GM23338 (cell line): ENCODE results near the gene AKT2.

Experiments
- CREB1 ChIP-seq: fragments of 250-450 bp; sonication (Bioruptor Pico); IDR thresholded peaks from 2 replicates; pipeline ENCODE4 v1.5.0; 2020; ENCODE audit warnings: low read depth, mild to moderate bottlenecking, moderate library complexity
- EZH2 ChIP-seq: fragments of 200-600 bp; sonication (generic); IDR thresholded peaks from one replicate; pipeline ENCODE4 v1.8.0; 2017; ENCODE audit warnings: antibody characterized with exemption, mild to moderate bottlenecking, low read depth; ENCODE audit not compliant: unreplicated experiment
- EZH2phosphoT487 ChIP-seq: fragments of 200-600 bp; sonication (generic); IDR thresholded peaks from one replicate; pipeline ENCODE4 v1.8.1; 2018; ENCODE audit warnings: antibody characterized with exemption; ENCODE audit not compliant: unreplicated experiment
- JUNB ChIP-seq: IDR thresholded peaks from one replicate; pipeline ENCODE4 v1.6.1; 2016; ENCODE audit warnings: antibody characterized with exemption; ENCODE audit not compliant: unreplicated experiment
- POLR2AphosphoS5 ChIP-seq: IDR thresholded peaks from 2 replicates; pipeline ENCODE4 v1.6.1; 2016; ENCODE audit warnings: antibody characterized with exemption, low read depth
- ZNF114 ChIP-seq: fragments of 250-450 bp; sonication (Bioruptor Pico); IDR thresholded peaks from 2 replicates; pipeline ENCODE4 v1.5.0; 2020; ENCODE audit warnings: mild to moderate bottlenecking, moderate library complexity
- ZNF331 ChIP-seq: fragments of 250-450 bp; sonication (Bioruptor Pico); IDR thresholded peaks from 2 replicates; pipeline ENCODE4 v1.5.0; 2020; ENCODE audit warnings: low read depth, mild to moderate bottlenecking, moderate library complexity
- TF ChIP-seq, protein P1 (sequence below), 2 experiments: fragments of 200-600 bp in 1 of 2; sonication (generic) in 1 of 2; conservative IDR thresholded peaks; 2 replicates each; pipeline versions ENCODE4 v1.5.1 to v1.6.1; 2016 to 2017; ENCODE audit warnings: antibody characterized with exemption in 2 of 2, low read depth in 2 of 2, mild to moderate bottlenecking in 2 of 2, moderate library complexity in 1 of 2
- TF ChIP-seq, protein P2 (sequence below): IDR thresholded peaks from one replicate; pipeline ENCODE4 v1.6.1; 2018; ENCODE audit warnings: antibody characterized with exemption; ENCODE audit not compliant: unreplicated experiment
- TF ChIP-seq, protein P3 (sequence below): fragments of 250-450 bp; sonication (Bioruptor Pico); IDR thresholded peaks from 2 replicates; pipeline ENCODE4 v1.5.0; 2020; ENCODE audit warnings: mild to moderate bottlenecking, moderate library complexity
- TF ChIP-seq, protein P4 (sequence below): IDR thresholded peaks from 2 replicates; pipeline ENCODE4 v1.6.1; 2016; ENCODE audit warnings: antibody characterized with exemption

DNA sequence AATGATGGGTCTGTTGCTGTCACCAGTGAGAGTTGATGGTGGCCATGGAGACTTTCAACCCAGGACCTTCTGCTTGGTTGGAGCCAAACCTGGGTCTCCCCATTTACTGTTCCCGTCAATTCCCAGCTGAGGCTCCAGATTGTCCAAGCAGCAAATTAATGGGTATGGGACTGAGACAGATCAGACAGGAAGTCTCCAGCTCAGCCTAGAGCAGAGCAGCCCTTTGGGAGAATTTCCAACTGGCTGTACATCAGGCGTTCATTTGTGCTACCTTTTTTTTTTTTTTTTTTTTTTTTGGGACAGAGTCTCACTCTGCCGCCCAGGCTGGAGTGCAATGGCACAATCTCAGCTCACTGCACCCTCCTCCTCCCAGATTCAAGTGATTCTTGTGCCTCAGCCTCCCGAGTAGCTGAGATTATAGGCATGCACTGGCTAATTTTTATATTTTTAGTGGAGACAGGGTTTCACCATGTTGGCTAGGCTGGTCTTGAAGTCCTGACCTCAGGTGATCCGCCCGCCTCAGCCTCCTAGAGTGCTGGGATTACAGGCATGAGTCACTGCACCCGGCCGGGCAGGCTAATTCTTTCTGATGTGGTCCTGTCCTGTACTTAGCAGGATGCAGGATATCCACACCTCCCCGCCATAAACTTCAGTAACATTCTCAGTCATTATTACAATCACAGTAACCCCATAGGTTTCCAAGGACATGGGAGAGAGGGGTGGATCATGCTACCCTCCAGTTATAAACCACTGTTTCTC is 84.6 kb downstream of the AKT2 start:
- no peak for TF ChIP-seq EZH2phosphoT487
- TF ChIP-seq, protein P1, sequence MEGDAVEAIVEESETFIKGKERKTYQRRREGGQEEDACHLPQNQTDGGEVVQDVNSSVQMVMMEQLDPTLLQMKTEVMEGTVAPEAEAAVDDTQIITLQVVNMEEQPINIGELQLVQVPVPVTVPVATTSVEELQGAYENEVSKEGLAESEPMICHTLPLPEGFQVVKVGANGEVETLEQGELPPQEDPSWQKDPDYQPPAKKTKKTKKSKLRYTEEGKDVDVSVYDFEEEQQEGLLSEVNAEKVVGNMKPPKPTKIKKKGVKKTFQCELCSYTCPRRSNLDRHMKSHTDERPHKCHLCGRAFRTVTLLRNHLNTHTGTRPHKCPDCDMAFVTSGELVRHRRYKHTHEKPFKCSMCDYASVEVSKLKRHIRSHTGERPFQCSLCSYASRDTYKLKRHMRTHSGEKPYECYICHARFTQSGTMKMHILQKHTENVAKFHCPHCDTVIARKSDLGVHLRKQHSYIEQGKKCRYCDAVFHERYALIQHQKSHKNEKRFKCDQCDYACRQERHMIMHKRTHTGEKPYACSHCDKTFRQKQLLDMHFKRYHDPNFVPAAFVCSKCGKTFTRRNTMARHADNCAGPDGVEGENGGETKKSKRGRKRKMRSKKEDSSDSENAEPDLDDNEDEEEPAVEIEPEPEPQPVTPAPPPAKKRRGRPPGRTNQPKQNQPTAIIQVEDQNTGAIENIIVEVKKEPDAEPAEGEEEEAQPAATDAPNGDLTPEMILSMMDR (conservative IDR thresholded peaks at IDR 0.05; ENCODE audit: low read depth in 2 of 2), result no peak
- TF ChIP-seq POLR2AphosphoS5, result no peak
- no peak for TF ChIP-seq JUNB
- no peak for TF ChIP-seq EZH2
- TF ChIP-seq, protein P2, sequence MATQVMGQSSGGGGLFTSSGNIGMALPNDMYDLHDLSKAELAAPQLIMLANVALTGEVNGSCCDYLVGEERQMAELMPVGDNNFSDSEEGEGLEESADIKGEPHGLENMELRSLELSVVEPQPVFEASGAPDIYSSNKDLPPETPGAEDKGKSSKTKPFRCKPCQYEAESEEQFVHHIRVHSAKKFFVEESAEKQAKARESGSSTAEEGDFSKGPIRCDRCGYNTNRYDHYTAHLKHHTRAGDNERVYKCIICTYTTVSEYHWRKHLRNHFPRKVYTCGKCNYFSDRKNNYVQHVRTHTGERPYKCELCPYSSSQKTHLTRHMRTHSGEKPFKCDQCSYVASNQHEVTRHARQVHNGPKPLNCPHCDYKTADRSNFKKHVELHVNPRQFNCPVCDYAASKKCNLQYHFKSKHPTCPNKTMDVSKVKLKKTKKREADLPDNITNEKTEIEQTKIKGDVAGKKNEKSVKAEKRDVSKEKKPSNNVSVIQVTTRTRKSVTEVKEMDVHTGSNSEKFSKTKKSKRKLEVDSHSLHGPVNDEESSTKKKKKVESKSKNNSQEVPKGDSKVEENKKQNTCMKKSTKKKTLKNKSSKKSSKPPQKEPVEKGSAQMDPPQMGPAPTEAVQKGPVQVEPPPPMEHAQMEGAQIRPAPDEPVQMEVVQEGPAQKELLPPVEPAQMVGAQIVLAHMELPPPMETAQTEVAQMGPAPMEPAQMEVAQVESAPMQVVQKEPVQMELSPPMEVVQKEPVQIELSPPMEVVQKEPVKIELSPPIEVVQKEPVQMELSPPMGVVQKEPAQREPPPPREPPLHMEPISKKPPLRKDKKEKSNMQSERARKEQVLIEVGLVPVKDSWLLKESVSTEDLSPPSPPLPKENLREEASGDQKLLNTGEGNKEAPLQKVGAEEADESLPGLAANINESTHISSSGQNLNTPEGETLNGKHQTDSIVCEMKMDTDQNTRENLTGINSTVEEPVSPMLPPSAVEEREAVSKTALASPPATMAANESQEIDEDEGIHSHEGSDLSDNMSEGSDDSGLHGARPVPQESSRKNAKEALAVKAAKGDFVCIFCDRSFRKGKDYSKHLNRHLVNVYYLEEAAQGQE, result no peak
- TF ChIP-seq, protein P3, sequence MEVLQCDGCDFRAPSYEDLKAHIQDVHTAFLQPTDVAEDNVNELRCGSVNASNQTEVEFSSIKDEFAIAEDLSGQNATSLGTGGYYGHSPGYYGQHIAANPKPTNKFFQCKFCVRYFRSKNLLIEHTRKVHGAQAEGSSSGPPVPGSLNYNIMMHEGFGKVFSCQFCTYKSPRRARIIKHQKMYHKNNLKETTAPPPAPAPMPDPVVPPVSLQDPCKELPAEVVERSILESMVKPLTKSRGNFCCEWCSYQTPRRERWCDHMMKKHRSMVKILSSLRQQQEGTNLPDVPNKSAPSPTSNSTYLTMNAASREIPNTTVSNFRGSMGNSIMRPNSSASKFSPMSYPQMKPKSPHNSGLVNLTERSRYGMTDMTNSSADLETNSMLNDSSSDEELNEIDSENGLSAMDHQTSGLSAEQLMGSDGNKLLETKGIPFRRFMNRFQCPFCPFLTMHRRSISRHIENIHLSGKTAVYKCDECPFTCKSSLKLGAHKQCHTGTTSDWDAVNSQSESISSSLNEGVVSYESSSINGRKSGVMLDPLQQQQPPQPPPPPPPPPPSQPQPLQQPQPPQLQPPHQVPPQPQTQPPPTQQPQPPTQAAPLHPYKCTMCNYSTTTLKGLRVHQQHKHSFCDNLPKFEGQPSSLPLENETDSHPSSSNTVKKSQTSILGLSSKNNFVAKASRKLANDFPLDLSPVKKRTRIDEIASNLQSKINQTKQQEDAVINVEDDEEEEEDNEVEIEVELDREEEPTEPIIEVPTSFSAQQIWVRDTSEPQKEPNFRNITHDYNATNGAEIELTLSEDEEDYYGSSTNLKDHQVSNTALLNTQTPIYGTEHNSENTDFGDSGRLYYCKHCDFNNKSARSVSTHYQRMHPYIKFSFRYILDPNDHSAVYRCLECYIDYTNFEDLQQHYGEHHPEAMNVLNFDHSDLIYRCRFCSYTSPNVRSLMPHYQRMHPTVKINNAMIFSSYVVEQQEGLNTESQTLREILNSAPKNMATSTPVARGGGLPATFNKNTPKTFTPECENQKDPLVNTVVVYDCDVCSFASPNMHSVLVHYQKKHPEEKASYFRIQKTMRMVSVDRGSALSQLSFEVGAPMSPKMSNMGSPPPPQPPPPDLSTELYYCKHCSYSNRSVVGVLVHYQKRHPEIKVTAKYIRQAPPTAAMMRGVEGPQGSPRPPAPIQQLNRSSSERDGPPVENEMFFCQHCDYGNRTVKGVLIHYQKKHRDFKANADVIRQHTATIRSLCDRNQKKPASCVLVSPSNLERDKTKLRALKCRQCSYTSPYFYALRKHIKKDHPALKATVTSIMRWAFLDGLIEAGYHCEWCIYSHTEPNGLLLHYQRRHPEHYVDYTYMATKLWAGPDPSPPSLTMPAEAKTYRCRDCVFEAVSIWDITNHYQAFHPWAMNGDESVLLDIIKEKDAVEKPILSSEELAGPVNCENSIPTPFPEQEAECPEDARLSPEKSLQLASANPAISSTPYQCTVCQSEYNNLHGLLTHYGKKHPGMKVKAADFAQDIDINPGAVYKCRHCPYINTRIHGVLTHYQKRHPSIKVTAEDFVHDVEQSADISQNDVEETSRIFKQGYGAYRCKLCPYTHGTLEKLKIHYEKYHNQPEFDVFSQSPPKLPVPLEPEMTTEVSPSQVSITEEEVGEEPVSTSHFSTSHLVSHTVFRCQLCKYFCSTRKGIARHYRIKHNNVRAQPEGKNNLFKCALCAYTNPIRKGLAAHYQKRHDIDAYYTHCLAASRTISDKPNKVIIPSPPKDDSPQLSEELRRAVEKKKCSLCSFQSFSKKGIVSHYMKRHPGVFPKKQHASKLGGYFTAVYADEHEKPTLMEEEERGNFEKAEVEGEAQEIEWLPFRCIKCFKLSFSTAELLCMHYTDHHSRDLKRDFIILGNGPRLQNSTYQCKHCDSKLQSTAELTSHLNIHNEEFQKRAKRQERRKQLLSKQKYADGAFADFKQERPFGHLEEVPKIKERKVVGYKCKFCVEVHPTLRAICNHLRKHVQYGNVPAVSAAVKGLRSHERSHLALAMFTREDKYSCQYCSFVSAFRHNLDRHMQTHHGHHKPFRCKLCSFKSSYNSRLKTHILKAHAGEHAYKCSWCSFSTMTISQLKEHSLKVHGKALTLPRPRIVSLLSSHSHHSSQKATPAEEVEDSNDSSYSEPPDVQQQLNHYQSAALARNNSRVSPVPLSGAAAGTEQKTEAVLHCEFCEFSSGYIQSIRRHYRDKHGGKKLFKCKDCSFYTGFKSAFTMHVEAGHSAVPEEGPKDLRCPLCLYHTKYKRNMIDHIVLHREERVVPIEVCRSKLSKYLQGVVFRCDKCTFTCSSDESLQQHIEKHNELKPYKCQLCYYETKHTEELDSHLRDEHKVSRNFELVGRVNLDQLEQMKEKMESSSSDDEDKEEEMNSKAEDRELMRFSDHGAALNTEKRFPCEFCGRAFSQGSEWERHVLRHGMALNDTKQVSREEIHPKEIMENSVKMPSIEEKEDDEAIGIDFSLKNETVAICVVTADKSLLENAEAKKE, result no peak
- no peak for TF ChIP-seq CREB1 (CRISPR knock-in tag)
- no peak for TF ChIP-seq ZNF114 (CRISPR knock-in tag)
- TF ChIP-seq, protein P4, sequence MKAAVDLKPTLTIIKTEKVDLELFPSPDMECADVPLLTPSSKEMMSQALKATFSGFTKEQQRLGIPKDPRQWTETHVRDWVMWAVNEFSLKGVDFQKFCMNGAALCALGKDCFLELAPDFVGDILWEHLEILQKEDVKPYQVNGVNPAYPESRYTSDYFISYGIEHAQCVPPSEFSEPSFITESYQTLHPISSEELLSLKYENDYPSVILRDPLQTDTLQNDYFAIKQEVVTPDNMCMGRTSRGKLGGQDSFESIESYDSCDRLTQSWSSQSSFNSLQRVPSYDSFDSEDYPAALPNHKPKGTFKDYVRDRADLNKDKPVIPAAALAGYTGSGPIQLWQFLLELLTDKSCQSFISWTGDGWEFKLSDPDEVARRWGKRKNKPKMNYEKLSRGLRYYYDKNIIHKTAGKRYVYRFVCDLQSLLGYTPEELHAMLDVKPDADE, result no peak
- no peak for TF ChIP-seq ZNF331 (CRISPR knock-in tag)
